SIG-M5 (cell line): Measurements from ENCODE around the gene ROBO3.

ENCODE experiments used
- DNase-seq: peaks from one replicate; lab custom pipeline; 2025; lab: John Stamatoyannopoulos, UW

The ROBO3 gene

DNA sequence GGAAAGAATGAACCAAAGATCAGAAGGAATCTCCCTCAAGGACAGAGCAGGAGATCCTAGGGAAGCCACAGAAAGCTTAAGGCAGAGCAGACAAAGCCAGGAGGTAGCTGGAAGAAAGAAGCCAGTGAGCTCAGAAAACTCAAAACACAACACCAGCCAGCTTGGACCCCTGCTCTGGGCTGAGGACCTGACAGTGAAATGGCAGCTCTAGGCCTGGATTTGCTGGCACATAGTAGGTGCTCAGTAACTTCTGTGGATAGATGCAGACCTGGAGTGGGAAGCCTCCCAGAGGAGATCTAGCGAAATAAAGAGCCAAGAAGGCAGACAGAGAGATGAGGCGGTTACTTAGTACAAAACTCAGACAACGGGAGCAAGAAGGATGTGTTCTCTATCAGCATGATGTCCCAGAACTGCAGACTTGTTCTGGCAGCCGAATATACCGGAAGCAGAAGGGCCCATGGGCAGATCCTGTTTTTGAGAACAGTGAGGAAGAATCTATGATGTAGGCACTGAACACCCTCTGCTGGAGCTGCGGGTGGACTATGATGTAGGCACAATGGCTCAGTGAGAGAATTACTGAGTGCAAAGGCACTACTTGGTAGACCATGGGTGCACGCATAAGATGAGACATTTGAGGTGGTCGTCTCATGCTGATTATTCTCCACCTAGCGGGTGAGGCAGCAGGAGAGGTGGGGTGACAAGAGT, 27.7 kb downstream of the ROBO3 start:
- DNase-seq = no peak

DNA sequence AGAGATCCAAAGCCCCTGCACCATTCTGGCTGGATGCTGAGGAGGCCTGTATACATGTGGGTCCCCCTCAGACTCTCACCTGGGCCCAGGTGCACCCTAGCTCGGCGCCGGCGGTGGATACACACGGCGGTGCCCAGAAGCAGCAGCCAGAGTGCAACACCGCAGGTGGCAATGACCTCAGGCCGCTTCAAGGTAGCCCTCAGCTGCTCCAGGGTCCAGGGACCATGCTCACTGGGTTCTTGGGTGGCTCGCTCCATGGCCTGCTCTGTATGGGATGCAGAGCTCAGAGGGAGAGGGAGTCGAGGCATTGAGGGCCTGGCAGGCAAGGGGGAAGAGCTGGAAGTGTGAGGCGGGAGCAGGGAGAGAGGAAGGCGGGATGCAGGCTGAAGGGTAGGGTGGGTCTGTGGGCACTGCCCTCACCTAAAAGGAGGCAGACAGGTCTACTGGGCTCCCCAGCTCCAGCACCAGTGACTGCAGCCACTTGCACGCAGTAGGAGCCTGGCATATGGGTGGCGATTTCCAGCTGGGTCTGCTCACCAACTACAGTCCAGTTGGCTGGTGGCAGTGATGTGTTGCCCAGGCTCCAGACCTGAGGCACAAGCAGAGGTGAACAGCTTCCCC, 28.7 kb downstream of the ROBO3 start:
- DNase-seq = no peak

DNA sequence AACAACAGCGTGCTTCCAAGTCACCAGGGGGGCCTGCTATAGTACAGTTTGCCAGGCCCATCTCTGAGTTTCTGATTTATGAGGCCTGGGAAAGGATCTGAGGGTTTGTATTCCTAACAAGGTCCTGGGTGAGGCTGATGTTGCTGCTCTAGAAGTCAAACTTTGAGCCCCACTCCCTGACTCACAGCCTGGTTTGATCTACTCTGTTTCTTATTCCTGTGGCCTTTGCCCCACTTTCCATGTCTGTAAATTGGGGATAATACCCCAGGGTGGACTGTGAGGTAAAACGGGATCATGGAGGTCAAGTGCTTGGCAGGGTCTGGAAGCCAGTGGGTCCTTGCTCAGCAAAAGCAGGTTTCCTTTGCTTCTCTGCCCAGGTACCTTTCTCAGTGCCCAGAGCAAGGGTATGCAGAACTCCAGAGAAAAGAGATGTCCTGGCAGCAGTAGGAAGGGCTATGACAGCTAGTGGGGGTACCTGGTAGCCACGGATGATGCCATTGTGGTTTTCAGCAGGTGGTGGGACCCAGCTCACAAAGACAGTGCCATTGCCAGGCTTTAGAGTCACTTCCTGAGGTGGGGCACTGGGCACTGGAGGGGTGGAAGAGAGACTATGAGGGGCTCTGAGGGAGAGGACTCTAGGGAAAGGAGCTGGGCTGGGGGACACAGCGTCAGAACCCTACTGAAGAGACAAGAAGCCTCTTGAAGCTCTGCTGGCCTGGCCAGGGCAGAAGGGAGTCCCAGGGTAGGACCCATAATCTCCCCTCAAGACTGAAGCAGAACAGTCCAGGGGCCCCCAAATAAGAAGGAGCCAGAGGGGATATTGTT, 29.6 kb downstream of the ROBO3 start:
- DNase-seq = no peak

DNA sequence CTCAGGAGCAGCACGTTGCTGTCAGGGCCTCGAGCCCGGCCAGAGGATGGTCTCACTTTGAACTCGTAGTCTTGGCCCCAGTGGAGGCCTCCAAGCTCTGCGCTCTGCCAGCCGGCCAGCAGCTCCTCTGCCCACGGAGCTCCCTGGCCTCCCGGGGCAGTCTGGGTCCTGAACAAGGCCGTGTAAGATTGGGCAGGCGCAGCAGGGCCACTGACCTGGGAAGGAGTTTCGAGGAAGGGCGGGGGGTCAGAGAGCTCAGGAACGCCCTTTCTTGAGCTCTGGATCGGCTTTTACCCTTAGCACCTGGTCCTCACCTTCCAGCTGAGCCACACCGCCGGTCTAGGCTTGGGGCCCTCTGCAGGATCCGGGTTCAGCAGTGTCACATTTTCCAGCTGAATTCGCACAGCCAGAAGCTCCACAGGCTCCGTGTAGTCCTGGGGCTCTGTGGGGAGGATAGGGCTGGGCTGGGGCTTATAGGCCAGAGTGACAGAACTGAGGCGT, 30.3 kb downstream of the ROBO3 start:
- no peak for DNase-seq

DNA sequence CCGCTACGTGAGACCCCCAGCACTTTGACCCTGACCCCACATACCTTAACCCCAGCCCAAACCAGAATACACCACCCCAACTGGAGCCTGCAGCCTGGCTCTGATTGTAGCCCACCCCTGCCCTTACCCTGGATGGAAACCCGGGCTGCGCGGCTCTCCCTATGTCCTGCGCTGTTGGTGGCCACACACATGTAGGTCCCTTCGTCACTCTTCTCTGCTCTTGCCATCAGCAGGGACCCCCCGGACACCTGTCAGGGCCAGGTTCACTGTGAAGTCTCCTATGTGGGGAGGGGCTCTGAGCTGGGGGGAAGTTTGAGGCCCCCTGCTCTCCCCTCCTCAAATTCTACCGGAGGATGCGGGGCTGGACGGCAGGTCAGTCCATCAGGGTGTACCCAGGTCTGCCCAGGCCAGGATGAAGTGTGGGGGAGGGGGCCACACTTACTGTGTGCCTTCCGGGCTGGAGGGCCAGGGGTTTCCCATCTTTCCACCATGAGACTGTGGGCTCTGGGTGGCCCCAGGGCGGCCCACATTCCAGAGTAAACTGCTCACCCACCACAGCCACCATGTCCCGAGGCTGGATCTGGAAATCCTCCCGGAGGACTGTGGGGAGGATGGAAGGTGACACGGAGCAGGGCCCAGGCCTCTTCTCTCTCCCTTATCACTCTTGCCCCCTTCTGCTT, 31.0 kb downstream of the ROBO3 start:
- DNase-seq = no peak

DNA sequence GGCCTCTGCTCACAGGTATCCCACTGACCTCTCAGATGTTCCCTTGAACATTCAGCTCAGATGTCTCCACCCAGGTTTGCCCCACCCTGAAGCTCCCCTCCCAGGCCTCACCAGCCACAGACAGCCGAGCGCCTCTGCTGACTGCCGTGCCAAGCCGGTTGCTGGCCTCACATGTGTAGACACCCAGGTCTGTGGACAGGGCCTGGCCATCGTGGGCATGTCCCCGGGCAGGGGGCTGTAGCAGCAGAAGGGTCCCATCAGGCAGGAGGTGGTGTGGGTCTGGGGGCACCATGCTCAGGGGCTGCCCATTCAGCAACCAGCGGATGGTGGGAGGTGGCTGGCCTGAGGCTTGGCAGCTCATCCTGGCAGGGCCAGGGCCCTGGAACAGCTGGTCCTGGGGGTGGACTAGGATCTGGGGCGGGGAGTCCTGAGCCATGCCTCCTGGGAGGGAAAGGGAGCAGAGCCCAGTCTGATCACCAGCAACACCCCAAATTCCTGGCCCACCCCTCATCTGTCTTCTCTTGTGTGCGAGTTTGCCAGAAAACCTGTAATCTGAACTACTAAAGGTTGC, 31.7 kb downstream of the ROBO3 start:
- no peak for DNase-seq

DNA sequence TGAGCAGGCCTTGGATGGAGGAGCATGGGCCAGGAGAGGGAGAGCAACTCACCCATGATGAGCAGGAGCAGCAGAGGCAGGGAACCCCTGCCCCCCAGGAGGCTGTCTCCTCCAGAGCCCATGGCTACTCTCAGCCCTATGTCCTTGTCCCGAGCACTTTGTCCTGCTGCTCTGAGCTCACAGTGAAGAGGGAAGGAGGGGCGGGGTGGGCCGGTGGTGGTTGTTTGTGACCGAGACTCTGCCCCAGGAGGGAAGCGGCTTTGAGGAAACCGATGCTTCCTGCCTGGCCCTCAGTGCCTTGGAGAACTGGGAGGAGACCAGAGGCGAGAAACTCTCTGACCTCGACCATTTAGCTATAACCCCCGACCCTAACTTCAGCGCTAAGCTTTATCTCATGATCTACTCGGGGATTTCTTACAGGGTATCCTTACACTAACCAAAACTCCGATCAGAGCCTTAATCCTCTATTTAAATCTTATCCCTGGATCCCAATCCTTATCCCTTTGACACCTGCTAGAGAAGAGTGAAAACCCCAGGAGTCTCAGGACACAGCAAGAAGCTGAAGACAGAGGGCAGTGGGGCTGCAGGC, 32.5 kb downstream of the ROBO3 start, which contains the start of gene ROBO4:
Gene ROBO4 (minus strand): TSS at position 192 of the 589 bp plus-strand sequence. CDS start 70 bp downstream, at position 122.
- DNase-seq = no peak

DNA sequence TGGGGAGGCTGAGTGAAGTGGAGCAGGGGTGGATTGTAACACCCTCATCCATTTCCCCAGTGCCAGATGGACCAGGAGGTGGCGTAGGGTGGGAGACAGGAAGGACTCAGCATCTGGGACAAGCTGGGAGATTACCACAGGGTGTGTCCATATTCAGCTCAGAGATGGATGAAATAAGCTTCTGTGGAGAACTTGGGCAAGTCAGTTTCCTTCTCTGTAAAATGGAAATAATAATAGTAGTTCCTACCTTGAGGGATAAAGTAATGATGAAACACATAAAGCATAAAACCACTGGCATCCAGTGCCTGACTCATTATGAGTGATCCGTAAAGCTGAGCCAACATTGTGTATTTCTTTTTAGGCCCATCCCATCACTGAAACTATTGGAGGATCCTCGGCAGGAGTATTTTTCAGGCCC, 33.0 kb downstream of the ROBO3 start:
- no peak for DNase-seq

DNA sequence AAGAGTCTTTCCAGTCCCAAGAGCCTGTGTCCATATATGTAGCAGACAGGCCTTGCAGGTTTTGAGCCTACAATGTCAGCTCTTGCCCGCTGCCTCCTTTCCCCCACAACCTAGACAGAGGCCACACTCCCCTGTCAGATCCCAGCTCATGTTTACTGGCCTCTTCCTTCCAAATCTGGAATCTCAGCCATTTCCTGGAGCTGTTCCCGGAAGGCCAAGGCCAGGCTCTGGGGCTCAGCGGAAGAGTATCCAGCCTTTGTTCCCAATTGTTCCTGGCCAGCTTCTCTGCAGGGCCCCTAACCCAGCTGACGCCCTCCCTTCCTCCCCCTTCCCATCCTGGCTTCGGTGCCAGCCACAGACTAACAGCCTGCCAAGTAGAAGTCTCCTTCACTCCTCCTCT, 33.5 kb downstream of the ROBO3 start:
- DNase-seq = no peak

DNA sequence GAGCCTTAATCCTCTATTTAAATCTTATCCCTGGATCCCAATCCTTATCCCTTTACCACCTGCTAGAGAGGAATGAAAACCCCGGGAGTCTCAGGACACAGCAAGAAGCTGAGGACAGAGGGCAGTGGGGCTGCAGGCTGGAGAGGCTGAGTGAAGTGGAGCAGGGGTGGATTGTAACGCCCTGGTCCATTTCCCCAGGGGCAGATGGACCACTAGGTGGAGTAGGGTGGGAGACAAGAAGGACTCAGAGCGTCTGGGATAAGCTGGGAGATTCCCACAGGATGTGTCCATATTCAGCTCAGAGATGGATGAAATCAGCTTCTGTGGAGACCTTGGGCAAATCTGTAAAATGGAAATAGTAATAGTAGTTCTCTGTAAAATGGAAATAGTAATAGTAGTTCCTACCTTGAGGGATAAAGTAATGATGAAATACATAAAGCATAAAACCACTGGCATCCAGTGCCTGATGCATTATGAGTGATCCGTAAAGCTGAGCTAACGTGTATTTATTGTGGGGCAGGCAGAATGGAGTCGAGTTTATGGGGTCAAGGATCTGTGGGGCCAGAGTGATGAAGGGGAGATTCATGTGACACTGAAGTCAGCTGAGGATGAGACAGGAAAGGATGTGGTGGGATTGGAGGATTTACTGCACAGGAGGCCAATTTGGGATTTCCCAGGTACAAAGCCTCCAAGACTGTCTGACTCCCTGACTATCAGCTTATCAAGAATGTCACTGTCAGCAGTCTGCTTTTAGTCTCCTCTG, 34.3 kb downstream of the ROBO3 start:
- no peak for DNase-seq

DNA sequence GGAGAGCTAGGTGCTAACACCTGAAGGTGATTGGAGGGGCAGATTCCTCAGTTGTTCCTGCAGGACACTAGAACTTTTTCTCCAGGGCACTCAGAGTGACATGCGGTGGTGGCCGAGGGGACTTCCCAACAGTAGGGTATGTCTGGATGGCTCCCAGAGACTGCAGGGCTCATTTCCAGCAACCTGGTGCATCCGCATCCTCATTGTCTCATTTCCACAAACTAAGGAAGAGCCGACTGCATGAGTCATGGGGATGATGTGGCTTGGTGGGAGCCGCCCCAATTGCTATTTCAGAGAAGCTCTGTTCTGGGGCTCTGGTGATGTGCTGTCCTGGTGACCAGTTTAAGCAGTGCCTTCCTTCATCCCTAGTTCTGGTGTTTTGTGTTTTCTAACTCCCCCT, 35.2 kb downstream of the ROBO3 start:
- DNase-seq = no peak

DNA sequence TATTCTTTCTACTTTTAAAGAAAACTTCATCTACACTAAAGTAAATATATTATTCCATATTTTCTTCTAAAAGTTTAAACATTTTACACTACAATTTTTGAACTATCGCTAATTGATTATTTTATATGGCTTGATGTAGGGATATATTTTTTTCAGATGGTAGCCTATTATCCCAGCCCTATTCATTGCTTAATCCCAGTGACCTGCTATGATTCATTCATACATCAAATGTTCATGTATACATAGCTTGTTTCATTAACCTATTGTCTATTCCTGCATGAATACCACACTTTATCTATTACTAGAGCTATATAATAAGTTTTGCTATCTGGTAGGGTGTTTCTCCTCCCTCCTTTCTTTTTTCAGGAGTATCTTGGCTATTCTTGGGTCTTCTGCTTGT, 37.4 kb downstream of the ROBO3 start:
- no peak for DNase-seq

DNA sequence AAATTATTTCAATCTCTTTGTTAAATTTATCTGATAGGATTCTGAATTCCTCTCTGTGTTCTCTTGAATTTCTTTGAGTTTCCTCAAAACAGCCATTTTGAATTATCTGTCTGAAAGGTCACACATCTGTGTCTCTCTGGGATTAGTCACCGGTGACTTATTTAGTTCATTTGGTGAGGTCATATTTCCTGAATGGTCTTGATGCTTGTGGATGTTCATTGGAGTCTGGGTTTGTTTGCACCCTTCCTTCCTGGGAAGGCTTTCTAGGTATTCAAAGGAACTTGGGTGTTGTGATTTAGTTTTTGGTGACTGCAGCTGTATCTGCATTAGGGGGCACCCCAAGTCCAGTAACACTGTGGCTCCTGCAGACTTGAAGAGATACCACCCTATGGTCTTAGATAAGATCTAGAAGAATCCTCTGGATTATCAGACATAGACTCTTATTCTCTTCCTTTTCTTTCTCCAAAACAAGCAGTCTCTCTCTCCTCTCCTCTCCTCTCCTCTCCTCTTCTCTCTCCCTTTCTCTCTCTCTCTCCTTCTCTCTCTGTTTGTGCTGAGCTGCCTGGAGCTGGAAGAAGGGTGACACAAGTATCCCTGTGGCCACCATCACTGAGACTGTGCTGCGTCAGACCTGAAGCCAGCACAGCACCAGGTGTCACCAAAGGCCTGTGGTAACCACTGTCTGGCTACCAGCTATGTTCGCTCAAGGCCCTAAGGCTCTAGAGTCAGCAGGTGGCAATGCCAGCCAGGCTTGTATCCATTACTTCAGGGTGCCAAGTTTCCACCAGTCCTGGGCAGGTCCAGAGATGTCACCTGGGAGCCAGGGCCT, 50.5 kb downstream of the ROBO3 start:
- DNase-seq = no peak

DNA sequence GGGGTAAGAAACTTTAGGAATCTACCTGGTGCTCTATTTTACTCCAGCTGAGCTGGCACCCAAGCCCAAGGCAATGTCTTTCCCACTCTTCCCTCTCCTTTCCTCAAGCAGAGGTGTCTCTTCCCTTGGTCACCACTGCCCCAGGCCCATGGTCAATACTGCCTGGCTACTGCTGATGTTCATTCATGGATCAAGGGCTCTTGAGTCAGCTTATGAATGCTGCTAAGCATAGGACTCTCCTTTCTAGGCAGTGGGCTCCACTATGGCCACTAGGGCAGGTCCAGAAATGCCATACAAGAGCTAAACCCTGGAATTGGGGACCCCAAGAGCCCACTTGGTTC, 51.1 kb downstream of the ROBO3 start:
- no peak for DNase-seq

DNA sequence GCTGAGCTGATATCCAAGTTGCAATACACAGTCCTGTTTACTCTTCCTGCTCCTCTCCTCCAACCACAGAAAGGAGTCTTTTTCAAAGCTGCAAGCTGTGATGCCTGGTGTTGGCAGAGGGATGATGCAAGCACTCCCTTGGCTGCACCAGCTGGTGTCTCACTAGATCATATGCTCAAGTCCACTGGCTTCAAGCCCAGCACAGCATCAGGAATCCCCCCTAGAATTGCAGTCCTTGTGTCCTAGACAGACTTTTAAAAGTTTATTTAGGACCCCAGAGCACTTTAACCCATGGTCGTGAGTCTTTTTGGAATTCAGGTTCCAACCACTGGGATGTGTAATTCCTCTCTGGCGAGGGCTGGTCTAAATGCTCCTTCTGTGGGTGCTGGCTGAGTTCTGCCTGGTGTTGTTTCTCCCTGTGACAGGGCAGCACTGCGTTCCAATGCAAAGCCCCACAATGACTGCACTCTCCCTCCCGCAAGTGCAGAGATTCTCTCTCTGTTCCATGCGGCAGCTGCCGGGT, 51.9 kb downstream of the ROBO3 start:
- no peak for DNase-seq

DNA sequence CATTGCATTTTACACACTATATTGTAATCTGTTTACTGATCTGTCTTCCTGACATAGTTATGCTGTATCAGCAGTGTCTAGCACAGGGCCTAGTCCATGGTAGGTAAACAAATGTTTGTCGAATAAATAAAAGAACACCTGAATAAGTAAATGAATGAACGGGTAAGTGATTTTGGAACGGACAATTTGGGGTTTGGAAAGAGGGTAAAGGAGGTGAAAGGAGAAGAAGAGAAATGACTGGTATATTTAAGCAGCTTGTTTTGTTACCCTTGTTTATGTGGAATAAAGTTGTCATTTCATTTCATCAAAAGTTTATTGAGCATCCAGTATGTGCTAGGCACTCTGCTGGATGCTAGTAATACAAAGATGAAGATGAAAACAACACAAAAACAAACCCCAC, 53.7 kb downstream of the ROBO3 start, which contains the start of gene HEPN1:
Gene HEPN1 (plus strand): TSS at position 301 of the 400 bp plus-strand sequence.
- no peak for DNase-seq

DNA sequence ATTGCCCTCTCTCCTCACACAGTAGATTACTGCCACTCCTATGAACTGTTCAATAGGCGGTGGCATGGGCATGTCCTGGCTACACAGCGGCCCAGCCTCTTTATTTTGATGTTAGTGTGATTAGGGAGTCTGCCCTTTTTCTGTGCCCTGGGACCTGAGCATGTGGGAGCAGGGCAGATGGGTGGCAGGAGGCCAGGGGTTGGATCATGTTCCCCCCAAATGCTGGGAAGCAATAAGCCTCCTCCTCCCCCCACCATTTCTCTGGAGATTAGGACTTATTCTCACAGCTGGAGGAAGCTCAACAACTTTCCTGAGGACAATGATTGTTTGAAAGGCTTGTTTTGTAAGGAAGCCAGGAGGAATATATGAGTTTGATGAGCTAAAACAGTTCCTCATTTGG, 54.7 kb downstream of the ROBO3 start:
- no peak for DNase-seq

DNA sequence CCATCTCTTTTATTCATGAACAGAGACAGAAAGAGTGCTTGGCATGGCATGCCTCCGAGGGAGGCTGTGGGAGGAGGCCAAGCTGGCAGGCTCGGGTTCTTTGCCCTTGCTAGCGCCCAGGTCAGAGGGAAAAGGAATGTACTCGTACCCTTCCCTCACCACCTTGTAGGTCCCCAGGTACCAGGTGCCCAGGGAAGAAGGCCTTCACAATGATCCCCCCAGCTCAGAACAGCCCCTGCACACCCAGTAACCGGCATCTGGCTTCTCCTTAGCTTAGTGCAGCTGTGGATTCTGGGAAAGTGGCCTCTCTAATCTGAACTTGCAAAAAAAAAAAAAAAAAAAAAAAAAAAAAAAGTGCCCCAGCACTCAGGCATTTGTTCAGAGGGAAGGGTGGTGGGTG, 55.1 kb downstream of the ROBO3 start:
- DNase-seq = no peak

DNA sequence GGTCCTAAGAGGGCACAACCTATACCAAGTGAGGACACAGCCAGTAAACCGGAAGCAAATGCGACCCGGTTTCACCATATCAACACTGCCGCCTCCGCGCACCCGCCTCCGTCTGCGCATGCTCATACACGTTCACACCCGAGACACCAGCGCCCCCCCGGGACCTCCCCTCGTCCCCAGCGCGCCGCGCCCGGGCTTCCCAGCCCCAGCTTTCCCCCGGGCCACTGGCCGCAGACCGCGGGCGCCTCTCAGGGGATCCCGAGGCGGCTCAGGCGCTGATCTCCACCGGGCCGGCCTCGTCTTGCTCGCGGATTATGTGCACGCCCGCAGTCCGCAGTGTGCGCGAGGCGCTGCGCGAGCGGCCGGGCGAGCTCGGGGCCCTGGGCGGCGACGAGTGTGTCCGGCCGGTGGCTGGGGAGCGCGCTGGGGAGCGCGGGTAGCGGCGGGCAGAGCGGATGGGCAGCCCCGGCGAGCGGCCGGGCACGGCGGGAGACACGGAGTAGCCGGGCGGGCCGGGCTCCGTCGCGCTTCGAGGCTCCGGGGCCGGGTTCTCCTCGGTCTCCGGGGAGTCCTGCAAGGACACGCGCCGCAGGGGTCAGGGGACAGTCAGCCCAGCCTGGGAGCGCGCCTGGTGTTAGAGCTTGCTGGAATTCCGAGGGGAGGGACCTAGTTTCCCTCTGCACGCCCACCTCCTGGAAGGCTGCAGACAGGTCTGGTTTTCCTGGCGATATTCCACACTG, 55.8 kb downstream of the ROBO3 start:
- DNase-seq = no peak
